ENCODE measurements around the gene NKAIN2. TPM values are rescaled to one million over a fixed set of nuclear protein-coding genes. Genes with fewer than 3 reads are reported as not detected.
"Not testable (repeated sequence)": the region's sequence is repeated elsewhere in the genome, so short reads cannot be mapped to it uniquely, and the experiment has no call there.

Gene NKAIN2
- polyA plus RNA-seq, 1 donor (not counting 4 experiments of a cell fraction or from before 2014, with no cell fraction given): 0.13 TPM

DNA sequence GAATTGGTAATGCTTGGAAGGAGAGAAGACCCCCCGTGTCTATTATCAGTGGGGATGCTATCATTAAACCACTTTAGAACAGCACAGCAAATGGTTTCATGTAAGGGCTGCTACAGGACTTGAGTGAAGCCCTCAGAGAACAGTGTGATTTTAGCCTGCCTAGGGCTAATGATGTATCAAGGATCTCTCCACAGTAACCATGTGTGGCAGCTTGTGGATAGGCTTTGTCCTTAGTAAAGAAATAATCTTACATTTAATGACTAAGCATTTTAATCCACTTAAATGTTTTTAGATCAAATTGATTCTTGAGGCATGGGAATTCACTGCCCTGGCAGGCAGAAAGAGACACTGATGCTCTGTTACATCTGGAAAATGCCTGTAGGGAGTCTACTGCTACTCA is 495.1 kb downstream of the NKAIN2 start:
- DNase-seq (ENCODE audit: low read depth, low spot score) (no peak), FAIRE-seq (no peak)
- H3K36me3 ChIP-seq (ENCODE audit: control insufficient read depth in 2 of 2, extremely low read depth in 1 of 2, insufficient read depth in 2 of 2, low read length in 2 of 2): no peaks in the 10 kb centered on the region
- H3K9me3 ChIP-seq (ENCODE audit: control insufficient read depth, low read depth, low read length): no peaks in the 10 kb centered on the region
- H3K4me1 ChIP-seq (ENCODE audit: control insufficient read depth, extremely low read depth, insufficient read depth, low read length): no peaks in the 10 kb centered on the region
- TF ChIP-seq, protein P1, sequence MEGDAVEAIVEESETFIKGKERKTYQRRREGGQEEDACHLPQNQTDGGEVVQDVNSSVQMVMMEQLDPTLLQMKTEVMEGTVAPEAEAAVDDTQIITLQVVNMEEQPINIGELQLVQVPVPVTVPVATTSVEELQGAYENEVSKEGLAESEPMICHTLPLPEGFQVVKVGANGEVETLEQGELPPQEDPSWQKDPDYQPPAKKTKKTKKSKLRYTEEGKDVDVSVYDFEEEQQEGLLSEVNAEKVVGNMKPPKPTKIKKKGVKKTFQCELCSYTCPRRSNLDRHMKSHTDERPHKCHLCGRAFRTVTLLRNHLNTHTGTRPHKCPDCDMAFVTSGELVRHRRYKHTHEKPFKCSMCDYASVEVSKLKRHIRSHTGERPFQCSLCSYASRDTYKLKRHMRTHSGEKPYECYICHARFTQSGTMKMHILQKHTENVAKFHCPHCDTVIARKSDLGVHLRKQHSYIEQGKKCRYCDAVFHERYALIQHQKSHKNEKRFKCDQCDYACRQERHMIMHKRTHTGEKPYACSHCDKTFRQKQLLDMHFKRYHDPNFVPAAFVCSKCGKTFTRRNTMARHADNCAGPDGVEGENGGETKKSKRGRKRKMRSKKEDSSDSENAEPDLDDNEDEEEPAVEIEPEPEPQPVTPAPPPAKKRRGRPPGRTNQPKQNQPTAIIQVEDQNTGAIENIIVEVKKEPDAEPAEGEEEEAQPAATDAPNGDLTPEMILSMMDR (optimal IDR thresholded peaks at IDR 0.05 in 1 of 3, IDR thresholded peaks at IDR 0.05 in 1 of 3, conservative IDR thresholded peaks at IDR 0.05 in 1 of 3; ENCODE audit: extremely low read depth in 1 of 3, insufficient read depth in 2 of 3, low read length in 3 of 3): no peak
- TF ChIP-seq EZH2 (IDR thresholded peaks at IDR 0.05; ENCODE audit: low read length): no peak
- H4K20me1 ChIP-seq (ENCODE audit: control insufficient read depth, extremely low read depth, insufficient read depth, low read length): no peaks in the 10 kb centered on the region
- dilution Hi-C loops (cut with MboI; ENCODE audit: extremely low pct_ligation_motif_present, low sequenced_read_pairs): no loop called here
- H3K79me2 ChIP-seq (ENCODE audit: control insufficient read depth, insufficient read depth, low read length): no peaks in the 10 kb centered on the region
- no peak overlapping the region for H2AFZ ChIP-seq (ENCODE audit: control insufficient read depth, low read length)
- H3K4me2 ChIP-seq (ENCODE audit: control insufficient read depth, extremely low read depth, insufficient read depth, low read depth, low read length): no peak overlapping the region
- no peak overlapping the region for H3K27ac ChIP-seq (ENCODE audit: control insufficient read depth, insufficient read depth, low read length)
- no peak overlapping the region for H3K4me3 ChIP-seq (ENCODE audit: control insufficient read depth in 2 of 3, extremely low read depth in 1 of 3, insufficient read depth in 2 of 3, low read depth in 1 of 3, low read length in 3 of 3)
- no peaks in the 10 kb centered on the region for H3K9me1 ChIP-seq (ENCODE audit: control insufficient read depth, extremely low read depth, insufficient read depth, low read length)
- no peaks in the 10 kb centered on the region for H3K27me3 ChIP-seq (ENCODE audit: control insufficient read depth, extremely low read depth, insufficient read depth, low read length)
- no peak overlapping the region for H3K9ac ChIP-seq (ENCODE audit: control insufficient read depth, extremely low read depth, insufficient read depth, low read length)

DNA sequence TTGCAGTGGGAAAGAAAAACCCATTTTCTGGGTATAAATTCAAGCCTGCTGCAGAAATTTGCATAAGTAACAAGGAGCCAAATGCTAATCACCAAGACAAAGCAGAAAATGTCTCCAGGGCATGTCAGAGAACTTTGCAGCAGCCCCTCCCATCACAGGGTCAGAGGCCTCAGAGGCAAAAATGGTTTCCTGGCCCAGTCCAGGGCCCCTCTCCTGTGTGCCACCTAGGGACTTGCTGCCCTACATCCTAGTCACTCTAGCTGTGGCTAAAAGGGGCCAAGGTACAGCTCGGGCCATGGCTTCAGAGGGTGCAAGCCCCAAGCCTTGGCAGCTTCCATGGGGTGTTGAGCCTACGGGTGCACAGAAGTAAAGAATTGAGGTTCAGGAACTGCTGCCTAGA is 497.2 kb downstream of the NKAIN2 start:
- H3K4me2 ChIP-seq (ENCODE audit: control insufficient read depth, extremely low read depth, insufficient read depth, low read depth, low read length); H4K20me1 ChIP-seq (ENCODE audit: control insufficient read depth, extremely low read depth, insufficient read depth, low read length); H3K4me1 ChIP-seq (ENCODE audit: control insufficient read depth, extremely low read depth, insufficient read depth, low read length); H3K9me1 ChIP-seq (ENCODE audit: control insufficient read depth, extremely low read depth, insufficient read depth, low read length); H3K9me3 ChIP-seq (ENCODE audit: control insufficient read depth, low read depth, low read length); H3K9ac ChIP-seq (ENCODE audit: control insufficient read depth, extremely low read depth, insufficient read depth, low read length); dilution Hi-C loops (cut with MboI; ENCODE audit: extremely low pct_ligation_motif_present, low sequenced_read_pairs); H3K27ac ChIP-seq (ENCODE audit: control insufficient read depth, insufficient read depth, low read length); H3K36me3 ChIP-seq (ENCODE audit: control insufficient read depth in 2 of 2, extremely low read depth in 1 of 2, insufficient read depth in 2 of 2, low read length in 2 of 2); H3K27me3 ChIP-seq (ENCODE audit: control insufficient read depth, extremely low read depth, insufficient read depth, low read length); H3K79me2 ChIP-seq (ENCODE audit: control insufficient read depth, insufficient read depth, low read length); H3K4me3 ChIP-seq (ENCODE audit: control insufficient read depth in 2 of 3, extremely low read depth in 1 of 3, insufficient read depth in 2 of 3, low read depth in 1 of 3, low read length in 3 of 3); FAIRE-seq; DNase-seq (ENCODE audit: low read depth, low spot score); H2AFZ ChIP-seq (ENCODE audit: control insufficient read depth, low read length): not testable (repeated sequence)

DNA sequence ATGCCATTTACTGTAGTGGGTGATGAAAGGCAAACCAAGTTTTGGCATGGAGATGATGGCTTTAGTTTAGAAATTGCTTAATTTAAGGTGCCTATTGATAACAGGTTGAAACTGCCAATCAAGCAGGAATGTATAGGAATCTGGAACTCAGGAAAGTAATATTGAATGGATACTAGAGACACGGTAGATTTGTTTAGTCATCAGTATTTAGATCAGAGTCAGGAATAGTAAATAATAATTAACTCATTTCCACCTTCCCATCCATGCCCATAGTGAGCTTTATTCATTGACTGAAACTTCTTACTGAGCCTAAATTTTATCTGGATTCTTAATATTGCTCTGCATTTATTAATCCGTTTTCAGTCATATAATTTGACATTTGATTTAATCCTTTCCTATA is 500.3 kb downstream of the NKAIN2 start:
- Histone ChIP-seq H3K4me3 (ENCODE audit: control insufficient read depth in 2 of 3, extremely low read depth in 1 of 3, insufficient read depth in 2 of 3, low read depth in 1 of 3, low read length in 3 of 3) (no peak overlapping the region), H3K27me3 (ENCODE audit: control insufficient read depth, extremely low read depth, insufficient read depth, low read length) (no peaks in the 10 kb centered on the region), H3K36me3 (ENCODE audit: control insufficient read depth in 2 of 2, extremely low read depth in 1 of 2, insufficient read depth in 2 of 2, low read length in 2 of 2) (no peaks in the 10 kb centered on the region), H4K20me1 (ENCODE audit: control insufficient read depth, extremely low read depth, insufficient read depth, low read length) (no peaks in the 10 kb centered on the region), H3K9me1 (ENCODE audit: control insufficient read depth, extremely low read depth, insufficient read depth, low read length) (no peaks in the 10 kb centered on the region), H3K79me2 (ENCODE audit: control insufficient read depth, insufficient read depth, low read length) (no peaks in the 10 kb centered on the region), H3K9me3 (ENCODE audit: control insufficient read depth, low read depth, low read length) (no peaks in the 10 kb centered on the region), H3K9ac (ENCODE audit: control insufficient read depth, extremely low read depth, insufficient read depth, low read length) (no peak overlapping the region), H2AFZ (ENCODE audit: control insufficient read depth, low read length) (no peak overlapping the region), H3K4me1 (ENCODE audit: control insufficient read depth, extremely low read depth, insufficient read depth, low read length) (no peaks in the 10 kb centered on the region), H3K4me2 (ENCODE audit: control insufficient read depth, extremely low read depth, insufficient read depth, low read depth, low read length) (no peak overlapping the region), H3K27ac (ENCODE audit: control insufficient read depth, insufficient read depth, low read length) (no peak overlapping the region)
- no peak for FAIRE-seq
- DNase-seq (ENCODE audit: low read depth, low spot score): no peak
- dilution Hi-C loops (cut with MboI; ENCODE audit: extremely low pct_ligation_motif_present, low sequenced_read_pairs): no loop called here
- TF ChIP-seq, protein P1 (optimal IDR thresholded peaks at IDR 0.05 in 1 of 3, IDR thresholded peaks at IDR 0.05 in 1 of 3, conservative IDR thresholded peaks at IDR 0.05 in 1 of 3; ENCODE audit: extremely low read depth in 1 of 3, insufficient read depth in 2 of 3, low read length in 3 of 3): no peak
- no peak for TF ChIP-seq EZH2 (IDR thresholded peaks at IDR 0.05; ENCODE audit: low read length)
